Brain microvascular endothelial cell (primary cell): ENCODE data around the gene PHACTR1.

Experiments
- DNase-seq: peaks from one replicate; pipeline ENCODE4 v3.0.0-alpha.2; 2020
- H3K27ac ChIP-seq: fragments of 250-450 bp; sonication (Bioruptor Pico); 2 replicates; pipeline ENCODE4 v1.5.1; 2020; ENCODE audit warnings: mild to moderate bottlenecking, moderate library complexity
- H3K27me3 ChIP-seq: fragments of 250-450 bp; sonication (Bioruptor Pico); replicated peaks from 2 replicates; pipeline ENCODE4 v1.5.1; 2020; ENCODE audit warnings: mild to moderate bottlenecking
- H3K36me3 ChIP-seq: fragments of 250-450 bp; sonication (Bioruptor Pico); replicated peaks from 2 replicates; pipeline ENCODE4 v1.5.1; 2020; ENCODE audit warnings: mild to moderate bottlenecking
- H3K4me3 ChIP-seq: 2 replicates; pipeline ENCODE4 v1.5.1; 2011; ENCODE audit warnings: low read depth, mild to moderate bottlenecking, control low read depth, low read length, moderate library complexity
- CTCF ChIP-seq: IDR thresholded peaks from 2 replicates; pipeline ENCODE4 v1.5.1; 2011; ENCODE audit warnings: low read depth, mild to moderate bottlenecking, moderate library complexity, low read length, control low read depth, inconsistent platforms; ENCODE audit errors: missing control alignments
- in situ Hi-C: cut with HindIII; loops from 2 replicates; pipeline ENCODE4 v1.10.0; 2017; ENCODE audit warnings: low sequenced_read_pairs, low pct_ligation_motif_present

The PHACTR1 gene

GRCh38 chr6:12818324-12818723 is 101.8 kb downstream of the PHACTR1 start:
- DNase-seq: no peak
- H3K27me3 ChIP-seq: no peaks in the 10 kb centered on the region
- H3K27ac ChIP-seq: no peak overlapping the region
- H3K4me3 ChIP-seq: no peak overlapping the region
- no peaks in the 10 kb centered on the region for H3K36me3 ChIP-seq
- in situ Hi-C loops: no loop called here
- TF ChIP-seq CTCF: no peak

GRCh38 chr6:12823847-12824246 is 107.3 kb downstream of the PHACTR1 start:
- no peak for TF ChIP-seq CTCF
- Histone ChIP-seq H3K27me3 (no peaks in the 10 kb centered on the region), H3K27ac (no peak overlapping the region), H3K4me3 (no peak overlapping the region), H3K36me3 (no peaks in the 10 kb centered on the region)
- in situ Hi-C loops: no loop called here
- DNase-seq: no peak

GRCh38 chr6:12826584-12826983 is 110.0 kb downstream of the PHACTR1 start:
- TF ChIP-seq CTCF: no peak
- no peaks in the 10 kb centered on the region for H3K36me3 ChIP-seq
- DNase-seq: no peak
- H3K27me3 ChIP-seq: no peaks in the 10 kb centered on the region
- in situ Hi-C loops: no loop called here
- H3K27ac ChIP-seq: no peak overlapping the region
- no peak overlapping the region for H3K4me3 ChIP-seq

- in situ Hi-C loops: no loop called here
- no peaks in the 10 kb centered on the region for H3K27me3 ChIP-seq
- H3K4me3 ChIP-seq: no peak overlapping the region
- TF ChIP-seq CTCF: no peak
- no peak overlapping the region for H3K27ac ChIP-seq
- H3K36me3 ChIP-seq: no peaks in the 10 kb centered on the region
- DNase-seq: no peak
Measured at GRCh38 chr6:12827921-12828320, 111.4 kb downstream of the PHACTR1 start.

- TF ChIP-seq CTCF: no peak
- H3K36me3 ChIP-seq: no peaks in the 10 kb centered on the region
- in situ Hi-C loops: no loop called here
- H3K27ac ChIP-seq: no peak overlapping the region
- H3K27me3 ChIP-seq: no peaks in the 10 kb centered on the region
- DNase-seq: no peak
- H3K4me3 ChIP-seq: no peak overlapping the region
Measured at GRCh38 chr6:12832226-12832735, 115.7 kb downstream of the PHACTR1 start.

- Histone ChIP-seq H3K27me3 (no peaks in the 10 kb centered on the region), H3K4me3 (no peak overlapping the region), H3K27ac (no peak overlapping the region), H3K36me3 (no peaks in the 10 kb centered on the region)
- in situ Hi-C loops: no loop called here
- TF ChIP-seq CTCF: no peak
- no peak for DNase-seq
Measured at GRCh38 chr6:12836009-12836408, 119.4 kb downstream of the PHACTR1 start.
